RPMI7951 (cell line): ENCODE data around the gene ASAP3. TPM values are rescaled to one million over a fixed set of nuclear protein-coding genes. Genes with fewer than 3 reads are reported as not detected.
"Not testable (repeated sequence)": the region's sequence is repeated elsewhere in the genome, so short reads cannot be mapped to it uniquely, and the experiment has no call there.

Experiments used
- DNase-seq: peaks from one replicate; pipeline ENCODE4 v3.0.0-alpha.2; 2012; ENCODE audit warnings: low read depth
- total RNA-seq: library from RNA; depleted of rRNA; stranded (reverse); fragments of >200 nt; shearing (Covaris generic); gene quantifications from 2 replicates; pipeline ENCODE4 v1.2.3, GENCODE V29; 2014

Gene ASAP3
- total RNA-seq, 1 experiment from 2014 or later, result 11.2 TPM

DNA sequence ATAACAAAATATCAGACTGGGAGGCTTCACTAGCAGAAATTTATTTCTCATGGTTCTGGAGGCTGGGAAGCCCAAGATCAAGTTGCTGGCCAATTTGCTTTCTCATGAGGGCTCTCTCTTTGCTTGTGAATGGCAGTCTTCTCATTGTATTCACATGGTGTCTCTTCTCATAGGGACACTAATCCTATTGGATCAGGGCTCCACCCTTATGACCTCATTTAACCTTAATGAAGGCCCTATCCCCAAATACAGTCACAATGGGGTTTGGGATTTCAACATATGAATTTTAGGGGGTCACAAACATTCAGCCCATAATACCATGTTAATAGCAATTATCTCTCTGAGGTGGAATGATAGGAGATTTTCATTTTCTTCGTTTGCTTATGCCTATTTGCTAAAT, 84.8 kb downstream of the ASAP3 start:
- DNase-seq, result no peak

DNA sequence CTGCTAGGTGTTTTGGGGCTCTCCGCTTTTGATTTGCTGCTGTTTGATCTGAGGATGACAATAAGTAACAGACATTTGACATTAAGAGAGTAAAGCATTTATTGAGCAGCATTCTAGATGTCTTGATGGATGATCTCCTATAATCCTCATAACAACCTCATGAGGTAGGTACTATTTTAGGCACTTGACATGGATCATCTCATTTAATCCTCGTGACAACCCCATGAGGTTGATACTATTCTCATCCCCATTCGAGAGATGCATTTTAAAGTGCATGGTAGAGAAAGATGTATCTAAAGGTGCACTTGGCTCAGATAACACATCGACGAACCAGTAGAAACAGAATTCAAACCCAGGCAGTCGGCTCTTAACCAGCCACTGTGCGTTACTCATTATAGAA, 86.1 kb downstream of the ASAP3 start:
- no peak for DNase-seq

- no peak for DNase-seq
These were observed 87.6 kb downstream of the ASAP3 start for GRCh38 chr1:23396380-23396779.

- no peak for DNase-seq
These were observed 88.1 kb downstream of the ASAP3 start for GRCh38 chr1:23395849-23396248.

- no peak for DNase-seq
These were observed 88.7 kb downstream of the ASAP3 start for GRCh38 chr1:23395154-23395724.

GRCh38 chr1:23394684-23395083, 89.3 kb downstream of the ASAP3 start:
- DNase-seq, result peak; percentile 89

- peak; percentile 66 for DNase-seq
These were observed 89.8 kb downstream of the ASAP3 start for GRCh38 chr1:23394181-23394580.

DNA sequence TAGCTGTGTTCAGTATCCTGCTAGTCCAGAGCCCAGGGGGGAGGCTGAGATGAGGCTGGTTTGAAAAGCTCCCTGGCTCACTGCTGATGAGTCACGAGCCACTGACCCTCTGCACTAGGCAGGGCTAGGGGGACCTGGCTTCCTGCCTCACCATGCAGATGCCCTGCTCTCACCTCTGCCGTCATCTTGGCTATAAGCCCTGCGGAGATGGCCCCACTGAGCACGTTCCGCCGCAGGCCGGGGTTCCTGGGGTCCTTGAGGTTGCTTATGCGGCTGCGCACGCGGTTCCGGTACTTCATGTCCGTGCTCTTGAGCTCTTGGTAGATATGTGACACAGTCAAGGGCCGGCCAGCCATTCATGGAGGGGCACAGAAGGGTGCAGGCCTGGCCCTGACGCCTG, 90.3 kb downstream of the ASAP3 start:
- peak; percentile 77 for DNase-seq

DNA sequence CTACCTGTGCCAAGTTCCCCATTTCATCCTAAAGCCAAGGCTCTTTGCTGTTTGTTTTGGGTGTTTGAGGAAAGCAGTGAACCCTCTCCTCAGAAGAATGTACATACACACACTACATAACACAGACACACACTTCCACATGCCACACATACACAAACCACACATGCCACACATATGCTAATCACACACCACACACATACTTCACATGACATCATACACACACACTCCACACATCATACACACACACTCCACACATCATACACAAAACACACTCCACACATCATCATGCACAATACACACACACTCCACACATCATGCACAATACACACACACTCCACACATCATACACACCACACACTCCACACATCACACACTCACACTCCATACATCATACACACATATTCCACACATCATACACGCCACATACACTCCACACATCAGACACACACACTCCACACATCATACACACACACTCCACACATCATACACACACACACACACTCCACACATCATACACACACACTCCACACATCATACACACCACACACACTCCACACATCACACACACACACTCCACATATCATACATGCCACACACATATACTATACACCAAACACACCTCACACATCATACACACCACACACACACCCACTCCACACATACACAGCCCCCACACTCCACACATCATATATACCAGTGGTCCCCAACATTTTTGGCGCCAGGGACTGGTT, 91.7 kb downstream of the ASAP3 start:
- no peak for DNase-seq

DNA sequence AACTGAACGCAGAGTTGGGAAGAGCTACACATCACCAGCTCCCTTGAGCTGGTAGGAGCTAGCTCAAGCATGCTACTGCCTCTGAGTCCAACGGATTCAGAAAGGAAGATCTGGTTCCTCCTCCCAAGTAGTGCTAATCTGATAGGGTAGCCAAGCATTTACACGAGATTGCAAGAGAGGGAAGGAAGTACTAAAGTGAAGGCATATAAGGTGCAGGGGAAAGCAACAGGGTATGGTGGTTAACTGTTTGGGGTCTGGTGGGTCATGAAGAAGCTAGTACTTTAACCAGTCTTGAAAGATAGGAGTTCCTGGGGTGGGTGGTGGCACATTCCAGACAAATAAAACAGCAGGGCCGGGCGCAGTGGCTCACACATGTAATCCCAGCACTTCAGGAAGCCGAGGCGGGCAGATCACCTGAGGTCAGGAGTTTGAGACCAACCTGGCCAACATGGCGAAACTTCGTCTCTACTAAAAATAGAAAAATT, 94.1 kb downstream of the ASAP3 start:
- no peak for DNase-seq

DNA sequence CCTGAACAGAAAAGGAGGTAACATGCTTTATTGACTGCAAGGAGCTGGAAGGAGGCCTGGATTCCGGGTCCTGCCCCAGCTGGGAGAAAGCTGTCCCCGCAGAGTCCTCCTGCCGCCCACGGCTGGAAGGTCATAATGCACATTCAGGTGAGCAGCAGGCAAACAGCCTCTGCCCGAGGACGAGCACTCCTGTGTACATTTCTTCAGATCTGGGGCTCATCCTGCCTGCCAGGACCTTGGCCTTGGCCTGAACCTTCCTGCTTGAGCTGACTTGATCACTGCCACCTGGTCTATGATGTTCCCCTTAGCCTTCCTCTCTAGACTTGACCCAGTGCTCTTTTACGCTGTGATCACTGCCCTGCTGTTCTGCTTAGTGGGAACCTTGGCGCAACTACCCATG, 96.5 kb downstream of the ASAP3 start:
- DNase-seq, result no peak

- peak; percentile 81 for DNase-seq
These were observed 98.8 kb downstream of the ASAP3 start for GRCh38 chr1:23385119-23385621.

- DNase-seq, result peak; percentile 86
These were observed 99.5 kb downstream of the ASAP3 start for GRCh38 chr1:23384312-23385058.

DNA sequence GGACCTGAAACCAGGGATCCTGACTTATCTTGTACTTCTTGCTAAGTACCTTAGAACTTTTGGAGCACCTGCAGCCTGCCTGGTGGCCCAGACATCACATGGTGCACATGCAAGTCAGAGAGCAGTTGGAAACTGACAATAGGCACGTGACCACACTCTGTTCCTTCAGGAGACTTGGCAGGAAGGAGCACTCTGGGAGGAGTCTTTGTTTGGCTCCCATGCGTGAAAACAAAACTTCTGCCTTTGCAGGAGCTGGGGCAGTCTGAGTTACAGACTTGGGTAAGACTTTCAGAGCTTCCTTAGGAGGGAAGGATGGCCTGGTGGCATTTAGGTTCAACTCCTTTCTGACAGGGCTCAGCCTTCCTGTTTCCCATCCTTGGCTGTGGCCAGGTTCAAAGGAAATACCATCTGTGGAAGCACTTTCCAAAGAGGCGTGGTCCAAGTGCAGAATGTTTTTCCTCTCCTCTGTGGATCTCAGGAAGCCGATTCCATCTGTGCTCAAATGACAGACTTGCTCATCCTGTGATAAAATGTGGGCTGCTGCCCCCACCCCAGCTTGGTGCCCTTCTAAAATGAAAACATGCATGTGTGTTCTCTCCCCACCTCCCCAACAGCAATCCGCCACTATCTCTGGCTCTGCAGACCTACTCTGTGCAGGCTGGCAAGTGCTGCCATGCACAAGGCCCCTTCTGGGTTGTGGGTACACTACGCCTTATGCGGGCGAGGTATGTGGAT, 100.2 kb downstream of the ASAP3 start:
- no peak for DNase-seq

GRCh38 chr1:23381233-23381885, 102.6 kb downstream of the ASAP3 start:
- DNase-seq, result no peak

DNA sequence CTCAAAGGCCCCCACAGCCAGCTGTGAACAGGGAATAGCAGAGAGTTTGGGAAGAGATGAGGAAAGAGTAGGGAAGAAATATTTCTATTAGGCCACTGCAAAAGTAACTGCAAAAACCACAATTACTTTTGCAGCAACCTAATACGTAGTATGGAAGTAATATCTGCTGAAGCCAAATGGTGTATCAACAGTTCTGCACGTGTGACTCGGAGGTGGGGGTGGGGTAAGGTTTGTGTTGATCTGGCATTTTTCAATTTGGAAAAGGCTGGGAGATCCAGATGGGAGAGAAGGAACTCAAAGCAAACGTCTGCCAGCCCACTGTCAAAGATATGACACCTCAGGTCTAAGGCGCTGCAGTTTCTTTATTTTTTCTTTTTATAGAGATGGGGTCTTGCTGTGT, 103.3 kb downstream of the ASAP3 start:
- no peak for DNase-seq

DNA sequence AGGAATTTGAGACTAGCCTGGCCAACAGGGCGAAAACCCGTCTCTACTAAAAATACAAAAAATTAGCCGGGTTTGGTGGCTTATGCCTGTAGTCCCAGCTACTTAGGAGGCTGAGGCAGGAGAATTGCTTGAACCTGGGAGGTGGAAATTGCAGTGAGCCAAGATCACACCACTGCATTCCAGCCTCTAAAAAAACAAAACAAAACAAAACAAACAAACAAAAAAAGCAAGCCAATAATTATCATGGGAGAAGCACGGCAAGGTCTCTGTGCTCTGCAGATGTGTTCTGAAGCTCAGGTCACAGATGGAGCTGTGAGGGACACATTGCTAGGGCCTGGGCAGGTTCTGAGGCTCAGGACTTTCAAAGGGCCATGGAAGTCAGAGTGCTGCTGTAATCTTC, 103.7 kb downstream of the ASAP3 start:
- not testable (repeated sequence) for DNase-seq
